ENCODE data around the gene ANXA2R.

DNA sequence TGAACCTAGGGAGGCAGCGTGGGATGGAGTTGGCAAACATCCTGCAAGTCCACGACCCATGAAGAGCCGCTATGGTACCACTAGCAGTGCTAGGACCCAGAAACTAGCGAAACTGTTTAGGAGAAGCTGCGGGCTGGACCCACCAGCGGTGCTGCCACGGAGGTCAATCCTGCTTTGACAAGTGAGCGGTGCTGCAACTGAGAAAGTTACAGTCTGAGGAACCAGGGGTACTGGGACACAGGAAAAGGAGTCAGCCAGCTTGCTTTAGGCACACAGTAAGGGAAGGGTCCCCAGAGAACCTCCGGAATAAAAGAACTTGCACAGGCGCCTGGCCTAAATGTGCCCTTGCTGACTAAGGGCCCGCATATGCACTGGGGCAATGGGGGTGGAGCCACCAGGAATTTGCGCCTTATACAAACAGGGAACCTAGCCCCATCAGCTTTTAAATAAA, 23.6 kb upstream of the ANXA2R start:
- TF ChIP-seq, protein P1, sequence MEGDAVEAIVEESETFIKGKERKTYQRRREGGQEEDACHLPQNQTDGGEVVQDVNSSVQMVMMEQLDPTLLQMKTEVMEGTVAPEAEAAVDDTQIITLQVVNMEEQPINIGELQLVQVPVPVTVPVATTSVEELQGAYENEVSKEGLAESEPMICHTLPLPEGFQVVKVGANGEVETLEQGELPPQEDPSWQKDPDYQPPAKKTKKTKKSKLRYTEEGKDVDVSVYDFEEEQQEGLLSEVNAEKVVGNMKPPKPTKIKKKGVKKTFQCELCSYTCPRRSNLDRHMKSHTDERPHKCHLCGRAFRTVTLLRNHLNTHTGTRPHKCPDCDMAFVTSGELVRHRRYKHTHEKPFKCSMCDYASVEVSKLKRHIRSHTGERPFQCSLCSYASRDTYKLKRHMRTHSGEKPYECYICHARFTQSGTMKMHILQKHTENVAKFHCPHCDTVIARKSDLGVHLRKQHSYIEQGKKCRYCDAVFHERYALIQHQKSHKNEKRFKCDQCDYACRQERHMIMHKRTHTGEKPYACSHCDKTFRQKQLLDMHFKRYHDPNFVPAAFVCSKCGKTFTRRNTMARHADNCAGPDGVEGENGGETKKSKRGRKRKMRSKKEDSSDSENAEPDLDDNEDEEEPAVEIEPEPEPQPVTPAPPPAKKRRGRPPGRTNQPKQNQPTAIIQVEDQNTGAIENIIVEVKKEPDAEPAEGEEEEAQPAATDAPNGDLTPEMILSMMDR (IDR thresholded peaks at IDR 0.05): no peak
- TF ChIP-seq POLR2A (IDR thresholded peaks at IDR 0.05): no peak
